ENCODE data around the gene SSNA1.

- TF ChIP-seq ZNF274 (IDR thresholded peaks at IDR 0.05; ENCODE audit: low read depth, low read length) = no peak
- TF ChIP-seq YY1 (IDR thresholded peaks at IDR 0.05; ENCODE audit: insufficient read depth, insufficient read length) = no peak
Measured at GRCh38 chr9:137201205-137201868, 12.9 kb downstream of the SSNA1 start.
